GM20000 (cell line): Measurements from ENCODE around the gene ZNF433.

Source experiments
- DNase-seq: peaks from one replicate; pipeline ENCODE4 v3.0.0; 2012; ENCODE audit warnings: low spot score
- CTCF ChIP-seq: IDR thresholded peaks from 2 replicates; pipeline ENCODE4 v1.5.1; 2012; ENCODE audit warnings: mild to moderate bottlenecking, control low read depth; ENCODE audit errors: extremely low read depth, missing control alignments

Gene ZNF433

GRCh38 chr19:12052497-12053169 lies 17.2 kb upstream of the ZNF433 start, which contains the start of gene ZNF878:
TSS of gene ZNF878 (minus strand) at chr19:12052961. CDS start at chr19:12052801, 160 bp downstream.
- DNase-seq, result peak; percentile 89
- no peak for TF ChIP-seq CTCF

- TF ChIP-seq CTCF, result no peak
- no peak for DNase-seq
Measured at GRCh38 chr19:12052091-12052496, 16.6 kb upstream of the ZNF433 start.

GRCh38 chr19:12047868-12048267 lies 12.4 kb upstream of the ZNF433 start:
- DNase-seq, result no peak
- TF ChIP-seq CTCF, result no peak

- no peak for TF ChIP-seq CTCF
- DNase-seq, result no peak
Measured at GRCh38 chr19:12043752-12044422, 8.4 kb upstream of the ZNF433 start.

GRCh38 chr19:12042893-12043292 lies 7.4 kb upstream of the ZNF433 start:
- DNase-seq, result no peak
- TF ChIP-seq CTCF, result no peak

- no peak for TF ChIP-seq CTCF
Measured at GRCh38 chr19:12034620-12035019, 859 bp downstream of the ZNF433 start.

GRCh38 chr19:12034198-12034597 lies 1.3 kb downstream of the ZNF433 start:
- no peak for TF ChIP-seq CTCF
- DNase-seq, result no peak

More at GRCh38 chr19:12034620-12035019, 859 bp downstream of the ZNF433 start:
- peak; percentile 15 for DNase-seq
